A549 (cell line): ENCODE measurements around the gene UTP11.

Experiments
- CTCF ChIP-seq: fragments of >200 bp; sonication (Bioruptor Twin); formaldehyde crosslinking; IDR thresholded peaks from 3 replicates; pipeline ENCODE4 v1.5.1; 2016
- ESRRA ChIP-seq: fragments of 150-350 bp; IDR thresholded peaks from 2 replicates; pipeline ENCODE4 v1.6.1; 2014; ENCODE audit warnings: mild to moderate bottlenecking, low read length, borderline replicate concordance
- HOXB5 ChIP-seq: fragments of 250-450 bp; sonication (Bioruptor Pico); IDR thresholded peaks from 2 replicates; pipeline ENCODE4 v1.5.0; 2020; ENCODE audit warnings: mild to moderate bottlenecking, moderate library complexity
- JUN ChIP-seq, 2 experiments: fragments of >200 bp; sonication (Bioruptor Twin); formaldehyde crosslinking; IDR thresholded peaks; 2 replicates in 1 of 2; 3 replicates in 1 of 2; pipeline ENCODE4 v1.6.1; 2016 to 2017
- POLR2AphosphoS2 ChIP-seq: conservative IDR thresholded peaks from 2 replicates; pipeline ENCODE4 v1.6.1; 2012; ENCODE audit warnings: low read length, improper control_type of control experiment, inconsistent platforms
- RAD21 ChIP-seq, 2 experiments: fragments of >200 bp in 1 of 2; sonication (Bioruptor Twin) in 1 of 2; formaldehyde crosslinking in 1 of 2; IDR thresholded peaks in 1 of 2; conservative IDR thresholded peaks in 1 of 2; 2 replicates in 1 of 2; 3 replicates in 1 of 2; pipeline ENCODE4 v1.6.1; 2012 to 2018; ENCODE audit warnings: inconsistent platforms in 1 of 2
- RCOR1 ChIP-seq: fragments of 150-350 bp; IDR thresholded peaks from 2 replicates; pipeline ENCODE4 v1.6.1; 2014; ENCODE audit warnings: antibody characterized with exemption, low read length, low read depth
- SMC3 ChIP-seq: fragments of >200 bp; sonication (Bioruptor Twin); formaldehyde crosslinking; IDR thresholded peaks from 3 replicates; pipeline ENCODE4 v1.6.1; 2018; ENCODE audit warnings: inconsistent platforms
- TF ChIP-seq, protein P1 (sequence below): IDR thresholded peaks from 2 replicates; pipeline ENCODE4 v1.6.1; 2012; ENCODE audit warnings: low read depth, borderline replicate concordance

GRCh38 chr1:37987679-37988078, 24.9 kb upstream of the UTP11 start:
- TF ChIP-seq, protein P1, sequence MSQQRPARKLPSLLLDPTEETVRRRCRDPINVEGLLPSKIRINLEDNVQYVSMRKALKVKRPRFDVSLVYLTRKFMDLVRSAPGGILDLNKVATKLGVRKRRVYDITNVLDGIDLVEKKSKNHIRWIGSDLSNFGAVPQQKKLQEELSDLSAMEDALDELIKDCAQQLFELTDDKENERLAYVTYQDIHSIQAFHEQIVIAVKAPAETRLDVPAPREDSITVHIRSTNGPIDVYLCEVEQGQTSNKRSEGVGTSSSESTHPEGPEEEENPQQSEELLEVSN: no peak
- no peak for TF ChIP-seq HOXB5 (CRISPR knock-in tag)
- TF ChIP-seq POLR2AphosphoS2: no peak
- TF ChIP-seq CTCF: no peak
- TF ChIP-seq RCOR1: no peak
- no peak for TF ChIP-seq RAD21 (conservative IDR thresholded peaks at IDR 0.05 in 1 of 2, IDR thresholded peaks at IDR 0.05 in 1 of 2)
- TF ChIP-seq ESRRA: no peak
- no peak for TF ChIP-seq SMC3
- TF ChIP-seq JUN (IDR thresholded peaks at IDR 0.05): no peak
